GM23248 (cell line): ENCODE data around the gene RAB24.

Experiments used
- EZH2 ChIP-seq: fragments of 200-600 bp; sonication (generic); IDR thresholded peaks from 2 replicates; pipeline ENCODE4 v1.6.1; 2018; ENCODE audit warnings: antibody characterized with exemption, mild to moderate bottlenecking; ENCODE audit not compliant: insufficient read depth, poor library complexity, severe bottlenecking
- EZH2phosphoT487 ChIP-seq: fragments of 200-600 bp; sonication (generic); IDR thresholded peaks from 2 replicates; pipeline ENCODE4 v1.6.1; 2018; ENCODE audit warnings: antibody characterized with exemption, moderate library complexity, mild to moderate bottlenecking, low read depth; ENCODE audit not compliant: insufficient read depth

DNA sequence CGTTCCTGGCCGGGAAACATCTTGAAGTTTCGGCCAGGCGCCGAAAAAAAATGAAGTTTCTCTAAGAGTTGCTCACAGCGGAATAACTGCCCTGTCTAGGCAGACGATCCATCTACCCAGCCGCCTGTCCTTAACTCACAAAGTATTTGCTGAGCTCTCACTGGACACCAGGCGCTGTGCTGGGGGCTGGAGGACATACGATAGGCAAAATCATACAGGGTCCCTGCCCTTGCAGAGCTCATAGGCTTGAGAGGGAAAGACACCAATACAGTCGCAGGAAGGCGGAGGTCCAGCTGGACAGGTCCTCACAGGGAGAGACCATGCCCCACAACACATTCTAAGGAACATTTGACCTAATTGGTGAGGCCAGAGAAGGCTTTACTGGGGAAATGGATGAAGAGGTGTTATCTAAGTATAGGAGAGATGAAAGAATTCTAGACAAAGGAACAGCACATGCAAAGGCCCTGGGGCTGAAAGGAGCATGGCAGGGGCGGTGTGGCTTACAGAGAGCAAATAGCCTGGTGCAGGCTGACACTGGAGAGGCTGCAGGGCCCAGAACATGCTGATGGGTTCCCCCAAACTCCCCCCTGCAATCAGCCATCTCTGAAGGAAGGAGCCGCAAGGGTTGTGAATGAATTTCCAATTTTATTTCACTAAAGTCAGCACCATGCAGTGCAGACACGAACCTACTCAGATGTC lies 10.2 kb upstream of the RAB24 start:
- TF ChIP-seq EZH2 (no peak), EZH2phosphoT487 (no peak)
